Fibroblast of pulmonary artery (primary cell): ENCODE results near the gene EFCAB12.

ENCODE experiments used
- DNase-seq: peaks from one replicate; pipeline ENCODE4 v3.0.0-alpha.2; 2010; ENCODE audit warnings: low read depth
- H3K4me3 ChIP-seq: replicated peaks from 2 replicates; pipeline ENCODE4 v1.5.1; 2011; ENCODE audit warnings: low read depth, mild to moderate bottlenecking, control low read depth, low read length, moderate library complexity
- TF ChIP-seq, protein P1 (sequence below): IDR thresholded peaks from 2 replicates; pipeline ENCODE4 v1.5.1; 2011; ENCODE audit warnings: mild to moderate bottlenecking, control low read depth, low read length, inconsistent platforms; ENCODE audit errors: missing control alignments

EFCAB12 gene

DNA sequence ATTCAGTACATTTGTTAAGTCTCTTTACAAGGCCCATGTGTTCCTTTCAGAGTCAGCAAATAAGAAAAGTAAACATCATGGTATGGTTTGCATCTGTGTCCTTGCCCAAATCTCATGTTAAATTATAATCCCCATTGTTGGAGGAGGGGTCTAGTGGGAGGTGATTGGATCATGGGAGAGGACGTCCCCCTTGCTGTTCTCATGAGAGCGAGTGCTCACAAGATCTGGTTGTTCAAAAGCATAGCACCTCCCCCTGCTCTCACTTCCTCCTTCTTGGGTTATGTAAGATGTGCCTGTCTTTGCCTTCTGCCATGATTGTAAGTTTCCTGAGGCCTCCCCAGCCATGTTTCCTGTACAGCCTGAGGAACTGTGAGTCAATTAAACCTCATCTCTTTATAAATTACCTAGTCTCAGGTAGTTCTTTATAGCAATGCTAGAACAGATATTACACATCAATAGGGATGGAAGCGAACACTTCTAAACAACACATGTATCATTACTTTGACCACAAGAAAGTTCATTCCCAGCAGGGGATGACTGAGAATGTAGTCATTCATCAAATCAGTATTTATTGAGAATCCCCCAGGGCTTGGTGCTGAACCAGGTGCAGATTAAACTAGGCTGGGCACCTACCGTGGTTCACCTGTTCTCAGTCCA lies 4.1 kb downstream of the EFCAB12 start:
- peak; percentile 73 for DNase-seq
- TF ChIP-seq, protein P1, sequence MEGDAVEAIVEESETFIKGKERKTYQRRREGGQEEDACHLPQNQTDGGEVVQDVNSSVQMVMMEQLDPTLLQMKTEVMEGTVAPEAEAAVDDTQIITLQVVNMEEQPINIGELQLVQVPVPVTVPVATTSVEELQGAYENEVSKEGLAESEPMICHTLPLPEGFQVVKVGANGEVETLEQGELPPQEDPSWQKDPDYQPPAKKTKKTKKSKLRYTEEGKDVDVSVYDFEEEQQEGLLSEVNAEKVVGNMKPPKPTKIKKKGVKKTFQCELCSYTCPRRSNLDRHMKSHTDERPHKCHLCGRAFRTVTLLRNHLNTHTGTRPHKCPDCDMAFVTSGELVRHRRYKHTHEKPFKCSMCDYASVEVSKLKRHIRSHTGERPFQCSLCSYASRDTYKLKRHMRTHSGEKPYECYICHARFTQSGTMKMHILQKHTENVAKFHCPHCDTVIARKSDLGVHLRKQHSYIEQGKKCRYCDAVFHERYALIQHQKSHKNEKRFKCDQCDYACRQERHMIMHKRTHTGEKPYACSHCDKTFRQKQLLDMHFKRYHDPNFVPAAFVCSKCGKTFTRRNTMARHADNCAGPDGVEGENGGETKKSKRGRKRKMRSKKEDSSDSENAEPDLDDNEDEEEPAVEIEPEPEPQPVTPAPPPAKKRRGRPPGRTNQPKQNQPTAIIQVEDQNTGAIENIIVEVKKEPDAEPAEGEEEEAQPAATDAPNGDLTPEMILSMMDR: no peak
- no peak overlapping the region for H3K4me3 ChIP-seq

DNA sequence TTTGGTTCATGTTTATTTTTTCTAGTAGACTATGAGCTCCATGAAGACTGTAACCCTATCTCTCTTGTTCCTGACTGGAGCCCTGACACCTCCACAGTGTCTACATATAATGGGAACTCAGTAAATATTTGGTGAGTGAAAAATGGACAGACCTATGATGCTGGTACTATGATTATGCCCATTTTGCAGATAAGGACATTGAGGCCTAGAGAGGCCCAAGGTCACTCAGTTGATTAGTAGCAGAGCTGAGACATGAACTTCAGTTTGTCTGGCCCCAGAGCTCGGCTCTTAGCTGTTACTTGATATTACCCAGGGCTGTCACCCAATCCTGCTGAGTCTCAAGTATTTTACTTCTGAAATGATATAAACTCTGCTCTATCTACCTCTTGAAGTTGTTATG lies 5.5 kb downstream of the EFCAB12 start:
- no peak for DNase-seq
- TF ChIP-seq, protein P1: no peak
- H3K4me3 ChIP-seq: no peak overlapping the region

DNA sequence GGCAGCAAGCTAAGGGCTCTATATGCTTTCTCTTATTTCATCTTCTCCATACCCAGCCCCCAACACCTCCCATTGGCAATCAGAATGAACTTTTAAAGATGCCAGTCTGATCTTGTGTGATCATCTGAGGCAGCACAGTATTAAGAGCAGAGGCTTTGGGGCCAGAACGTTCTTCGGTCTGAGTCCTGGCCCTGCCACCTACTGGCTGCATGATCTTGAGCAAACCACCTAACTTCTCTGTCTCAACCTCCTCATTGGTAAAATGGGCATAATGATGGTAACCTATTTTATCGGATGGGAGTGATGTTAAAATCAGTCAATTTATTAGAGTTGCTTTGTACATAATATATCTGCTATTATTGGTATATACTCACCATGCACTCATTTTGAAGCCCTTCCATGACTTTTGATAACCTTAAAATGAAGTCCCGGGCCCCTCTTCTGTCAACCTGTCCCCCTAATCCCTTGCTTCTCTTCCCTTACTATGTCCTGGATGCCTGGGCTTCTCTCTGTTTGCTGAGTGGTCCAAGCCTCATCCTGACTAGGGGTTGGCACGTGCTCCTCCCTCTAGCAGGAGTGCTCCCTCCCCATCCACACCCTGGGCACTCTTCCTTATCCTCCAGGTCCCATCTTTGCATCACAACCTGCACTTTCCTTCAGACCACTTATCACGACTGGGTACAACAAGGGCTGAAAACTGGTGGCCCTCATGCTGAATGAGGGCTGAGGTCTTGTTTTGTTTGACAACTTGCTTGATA lies 6.3 kb downstream of the EFCAB12 start:
- no peak overlapping the region for H3K4me3 ChIP-seq
- no peak for DNase-seq
- TF ChIP-seq, protein P1: peak; percentile 32

DNA sequence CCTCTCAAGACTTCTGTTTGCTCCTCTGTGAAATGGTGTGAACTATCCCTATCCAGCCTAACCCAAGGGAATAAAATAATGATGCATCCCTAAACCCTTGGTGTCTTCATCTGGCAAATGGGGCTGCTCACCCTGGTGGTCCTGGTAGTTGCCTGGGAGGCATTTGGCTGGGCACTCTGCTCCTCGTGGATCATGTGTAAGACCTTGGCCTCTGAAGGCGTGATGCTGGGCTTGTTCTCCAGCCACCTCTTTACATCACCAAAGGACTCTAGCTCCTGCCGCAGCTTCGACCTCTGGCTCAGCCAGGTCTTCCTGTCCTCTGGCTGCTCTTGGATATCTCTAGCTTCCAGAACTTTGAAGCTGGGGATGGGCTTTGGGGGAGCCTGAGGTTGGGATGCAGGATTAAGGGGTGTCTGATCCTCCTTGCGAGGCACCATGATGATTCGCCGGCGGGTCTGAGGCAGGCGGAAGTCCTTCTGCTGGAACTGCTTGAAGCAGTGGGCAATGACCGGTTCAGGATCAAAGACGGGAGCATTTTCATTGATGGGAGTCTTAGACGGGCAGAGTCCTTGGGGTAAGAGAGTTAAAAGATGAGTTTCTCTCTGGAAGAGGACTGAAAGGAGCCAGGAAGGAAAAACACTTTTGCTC lies 7.1 kb downstream of the EFCAB12 start:
- no peak for DNase-seq
- TF ChIP-seq, protein P1: no peak

DNA sequence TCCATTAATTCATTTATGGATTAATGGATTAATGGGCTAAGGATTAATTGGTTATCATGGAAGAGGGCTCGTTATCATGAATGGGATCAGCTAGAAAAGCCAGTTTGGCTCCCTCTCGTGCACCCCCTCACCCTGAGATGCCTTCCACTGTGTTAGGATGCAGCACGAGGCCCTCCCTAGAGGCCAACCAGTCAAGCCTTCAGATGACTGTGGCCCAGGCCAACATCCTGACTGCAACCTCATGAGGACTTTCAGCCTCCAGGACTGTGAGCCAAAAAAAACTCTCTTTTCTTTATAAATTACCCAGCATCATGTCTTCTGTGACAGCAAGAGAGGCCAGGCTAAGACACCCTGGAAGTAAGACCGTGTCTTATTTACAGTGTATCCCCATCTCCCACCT lies 9.0 kb downstream of the EFCAB12 start:
- TF ChIP-seq, protein P1: no peak
- DNase-seq: no peak
- no peak overlapping the region for H3K4me3 ChIP-seq

More for the DNA sequence above, 7.1 kb downstream of the EFCAB12 start:
- H3K4me3 ChIP-seq: no peak overlapping the region

DNA sequence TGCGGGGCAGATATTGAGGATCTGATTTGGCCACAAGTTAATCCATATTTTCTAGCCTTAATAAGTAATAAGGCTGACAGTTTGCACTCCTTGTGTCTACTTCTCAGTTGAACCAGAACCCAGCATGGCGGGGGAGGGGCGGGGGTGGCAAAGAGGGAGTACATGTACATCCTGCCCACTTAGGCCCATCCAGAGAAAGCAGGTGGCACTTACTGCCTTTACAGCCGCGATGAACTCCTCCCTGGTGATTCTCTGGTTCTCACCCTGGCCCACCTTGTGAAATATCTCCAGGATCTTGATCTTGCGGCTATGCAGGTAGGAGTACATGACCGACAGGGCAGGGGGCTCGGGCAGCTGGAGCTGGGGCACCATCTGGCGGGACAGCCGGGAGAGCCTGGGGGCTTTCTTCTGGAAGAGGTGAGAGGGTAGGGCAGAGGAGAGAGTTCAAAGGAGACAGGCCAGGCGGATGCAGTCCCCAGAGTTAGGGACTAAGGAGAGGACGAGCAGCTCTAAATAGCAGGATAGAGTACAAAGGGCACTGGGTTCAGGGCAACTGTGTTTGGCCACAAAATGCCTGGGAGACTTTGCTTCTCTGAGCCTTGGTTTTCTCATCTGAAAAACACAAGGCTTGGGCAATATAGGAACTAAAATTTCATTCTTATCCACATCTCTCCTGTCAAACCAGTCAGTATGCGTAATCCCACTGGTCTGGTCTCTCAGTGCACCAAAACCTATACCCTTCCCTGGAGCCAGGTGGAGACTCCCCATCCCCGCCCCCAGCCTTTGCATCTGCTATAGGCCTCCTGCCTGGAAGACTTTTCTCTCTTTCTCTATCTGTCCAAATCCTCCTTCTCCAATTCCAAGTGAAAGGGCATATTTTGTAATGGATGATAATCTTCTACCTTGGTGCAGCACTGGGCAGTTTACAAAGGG lies 10.1 kb downstream of the EFCAB12 start:
- no peak for DNase-seq
- no peak overlapping the region for H3K4me3 ChIP-seq
- TF ChIP-seq, protein P1: no peak
